ENCODE data around the gene IMPDH1. TPM values are rescaled to one million over a fixed set of nuclear protein-coding genes. Genes with fewer than 3 reads are reported as not detected.
A peak's percentile ranks its signal among the peaks of the same experiment; 100 is the strongest.

IMPDH1 gene
- total and polyA plus RNA-seq, 3 donors from 2014 or later: 32.3 to 64.5 (median 48.3) TPM

GRCh38 chr7:128427289-128427891 lies 17.6 kb upstream of the IMPDH1 start:
- intact Hi-C loops (cut with DNase I; ENCODE audit: low total_unique reads): loop anchor here (5.0 kb wide), 1 partner anchor 35 kb away; no protein-coding TSS in a partner anchor
- TF ChIP-seq CTCF (IDR thresholded peaks at IDR 0.05) (peak; percentile 76 to 87 (median 81)), POLR2A (IDR thresholded peaks at IDR 0.05) (no peak)
- Histone ChIP-seq H3K4me3 (no peak overlapping the region), H3K27ac (no peak overlapping the region), H3K27me3 (no peaks in the 10 kb centered on the region), H3K36me3 (ENCODE audit: low read depth, missing control alignments) (no peaks in the 10 kb centered on the region), H3K4me1 (peaks cover 7% of the 10 kb centered on the region), H3K9me3 (no peaks in the 10 kb centered on the region)
- WGBS, 2 donors: 28 to 39% methylated on average over 7 of the region's 7 CpGs
- DNase-seq: no peak

DNA sequence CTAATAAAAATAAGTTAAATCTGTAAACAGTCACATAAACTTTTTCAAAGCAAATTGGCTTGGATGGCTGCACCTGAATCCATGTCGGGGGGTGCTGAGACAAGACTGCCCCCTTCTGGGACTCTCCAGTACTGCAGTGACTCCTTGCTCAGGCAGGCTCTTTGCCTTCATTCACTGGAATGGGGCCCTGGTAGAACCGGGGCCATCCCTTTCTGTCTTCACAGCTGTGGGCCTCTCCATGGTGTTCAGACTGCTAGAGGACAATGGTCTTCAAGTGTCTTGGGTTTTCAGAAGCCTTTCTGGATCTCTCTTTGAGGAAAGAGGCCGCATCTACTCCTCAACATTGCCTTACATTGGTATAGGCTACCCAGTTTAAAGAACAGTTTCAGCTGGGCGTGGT lies 16.1 kb upstream of the IMPDH1 start:
- peak; percentile 87 for DNase-seq
- Histone ChIP-seq H3K36me3 (ENCODE audit: low read depth, missing control alignments) (no peaks in the 10 kb centered on the region), H3K9me3 (no peaks in the 10 kb centered on the region), H3K27me3 (no peaks in the 10 kb centered on the region), H3K27ac (no peak overlapping the region), H3K4me3 (no peak overlapping the region), H3K4me1 (peaks cover 3% of the 10 kb centered on the region)
- intact Hi-C loops (cut with DNase I; ENCODE audit: low total_unique reads): loop anchor here (5.0 kb wide), 1 partner anchor 36 kb away; no protein-coding TSS in a partner anchor
- WGBS, 2 donors: 49 to 53% methylated on average over 4 of the region's 4 CpGs
- peak; percentile 68 to 93 (median 78) for TF ChIP-seq CTCF (IDR thresholded peaks at IDR 0.05)
- no peak for TF ChIP-seq POLR2A (IDR thresholded peaks at IDR 0.05)

DNA sequence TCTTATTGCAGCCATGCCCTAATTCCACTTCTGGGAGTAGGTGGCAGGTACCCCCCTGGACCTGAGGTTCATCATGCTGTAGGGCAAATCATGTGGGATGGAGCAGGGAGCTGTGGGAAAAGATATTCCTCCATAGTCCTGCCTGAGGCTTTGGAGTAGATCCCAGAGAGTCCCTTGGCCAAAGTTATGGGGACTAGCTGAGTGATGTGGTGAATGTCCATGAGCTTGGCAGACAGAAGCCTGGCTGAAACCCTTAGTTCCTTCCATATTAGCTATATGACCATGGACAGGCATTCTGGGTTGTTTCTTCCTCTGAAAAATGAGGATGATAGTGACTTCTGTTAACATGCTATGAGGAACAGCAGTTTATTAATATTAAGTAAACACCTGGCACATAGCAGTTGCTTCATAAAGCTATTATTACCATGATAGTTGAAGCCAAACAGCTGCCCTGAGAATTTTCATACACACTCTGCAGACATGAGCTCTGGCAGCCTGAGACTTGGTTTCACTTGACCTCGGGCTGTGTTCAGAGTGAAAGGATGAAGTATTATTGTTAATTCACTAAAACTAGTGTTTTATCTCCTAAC lies 15.0 kb upstream of the IMPDH1 start:
- DNase-seq: no peak
- WGBS, 2 donors: 68 to 84% methylated on average over 1 of the region's 1 CpG
- no peak overlapping the region for H3K27ac ChIP-seq
- no peaks in the 10 kb centered on the region for H3K9me3 ChIP-seq
- no peaks in the 10 kb centered on the region for H3K27me3 ChIP-seq
- no peaks in the 10 kb centered on the region for H3K36me3 ChIP-seq (ENCODE audit: low read depth, missing control alignments)
- peaks cover 7% of the 10 kb centered on the region for H3K4me1 ChIP-seq
- no peak overlapping the region for H3K4me3 ChIP-seq
- TF ChIP-seq CTCF (IDR thresholded peaks at IDR 0.05): no peak
- no peak for TF ChIP-seq POLR2A (IDR thresholded peaks at IDR 0.05)
- intact Hi-C loops (cut with DNase I; ENCODE audit: low total_unique reads): loop anchor here (5.0 kb wide), 1 partner anchor 38 kb away; no protein-coding TSS in a partner anchor

DNA sequence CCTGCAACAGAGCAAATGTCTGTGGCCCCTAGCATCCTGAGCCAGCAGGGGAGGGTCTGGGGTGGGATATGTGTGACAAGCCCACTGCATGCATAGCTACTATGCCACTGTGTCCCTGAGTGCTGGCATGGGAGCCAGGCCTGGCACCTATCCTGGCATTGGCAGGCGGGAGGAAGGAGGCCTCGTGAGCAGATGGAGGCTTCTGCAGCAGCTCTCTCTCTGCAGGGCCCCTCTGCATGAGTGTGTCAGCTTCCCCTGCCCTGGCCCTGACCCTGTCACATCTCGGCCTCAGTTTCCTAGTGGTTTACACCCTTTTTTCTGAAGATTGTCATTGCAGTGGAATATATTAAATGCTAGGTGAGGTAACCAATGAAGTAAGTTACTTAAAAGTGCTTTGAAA lies 13.1 kb upstream of the IMPDH1 start:
- no peak for DNase-seq
- intact Hi-C loops (cut with DNase I; ENCODE audit: low total_unique reads): no loop called here
- peaks cover 7% of the 10 kb centered on the region for H3K4me1 ChIP-seq

More for the DNA sequence above, 13.1 kb upstream of the IMPDH1 start:
- Histone ChIP-seq H3K9me3 (no peaks in the 10 kb centered on the region), H3K4me3 (no peak overlapping the region), H3K36me3 (ENCODE audit: low read depth, missing control alignments) (no peaks in the 10 kb centered on the region), H3K27me3 (no peaks in the 10 kb centered on the region), H3K27ac (no peak overlapping the region)
- TF ChIP-seq CTCF (IDR thresholded peaks at IDR 0.05) (no peak), POLR2A (IDR thresholded peaks at IDR 0.05) (no peak)
- WGBS, 2 donors: 53 to 88% methylated on average over 3 of the region's 3 CpGs

All from testis (tissue), 3 donors.